Testis (tissue), 2 donors: Measurements from ENCODE around the gene TRAPPC13.
"Not testable (repeated sequence)": the region's sequence is repeated elsewhere in the genome, so short reads cannot be mapped to it uniquely, and the experiment has no call there.

Source experiments
- CTCF ChIP-seq, 3 experiments: fragments of 450-650 bp in 2 of 3; fragments of 200-600 bp in 1 of 3; sonication (generic) in 1 of 3; IDR thresholded peaks; one replicate each; pipeline ENCODE4 v1.5.1; 2016 to 2019; ENCODE audit warnings: antibody characterized with exemption in 3 of 3, mild to moderate bottlenecking in 2 of 3, moderate library complexity in 1 of 3
- POLR2A ChIP-seq: fragments of 450-650 bp; IDR thresholded peaks from one replicate; pipeline ENCODE4 v1.6.1; 2017; ENCODE audit warnings: antibody characterized with exemption, mild to moderate bottlenecking, moderate library complexity

GRCh38 chr5:65601761-65602160 is 23.1 kb upstream of the TRAPPC13 start:
- not testable (repeated sequence) for TF ChIP-seq CTCF (IDR thresholded peaks at IDR 0.05); POLR2A
